HG02642 (cell line): ENCODE measurements around the gene PANK2.
A peak's percentile ranks its signal among the peaks of the same experiment; 100 is the strongest.
"Not testable (repeated sequence)": the region's sequence is repeated elsewhere in the genome, so short reads cannot be mapped to it uniquely, and the experiment has no call there.

Experiments used
- ATAC-seq: cut with Tn5 transposase; IDR thresholded peaks from one replicate; pipeline ENCODE4 v1.9.1; 2021; ENCODE audit warnings: mild to moderate bottlenecking; ENCODE audit not compliant: unreplicated experiment, poor library complexity

The PANK2 gene

DNA sequence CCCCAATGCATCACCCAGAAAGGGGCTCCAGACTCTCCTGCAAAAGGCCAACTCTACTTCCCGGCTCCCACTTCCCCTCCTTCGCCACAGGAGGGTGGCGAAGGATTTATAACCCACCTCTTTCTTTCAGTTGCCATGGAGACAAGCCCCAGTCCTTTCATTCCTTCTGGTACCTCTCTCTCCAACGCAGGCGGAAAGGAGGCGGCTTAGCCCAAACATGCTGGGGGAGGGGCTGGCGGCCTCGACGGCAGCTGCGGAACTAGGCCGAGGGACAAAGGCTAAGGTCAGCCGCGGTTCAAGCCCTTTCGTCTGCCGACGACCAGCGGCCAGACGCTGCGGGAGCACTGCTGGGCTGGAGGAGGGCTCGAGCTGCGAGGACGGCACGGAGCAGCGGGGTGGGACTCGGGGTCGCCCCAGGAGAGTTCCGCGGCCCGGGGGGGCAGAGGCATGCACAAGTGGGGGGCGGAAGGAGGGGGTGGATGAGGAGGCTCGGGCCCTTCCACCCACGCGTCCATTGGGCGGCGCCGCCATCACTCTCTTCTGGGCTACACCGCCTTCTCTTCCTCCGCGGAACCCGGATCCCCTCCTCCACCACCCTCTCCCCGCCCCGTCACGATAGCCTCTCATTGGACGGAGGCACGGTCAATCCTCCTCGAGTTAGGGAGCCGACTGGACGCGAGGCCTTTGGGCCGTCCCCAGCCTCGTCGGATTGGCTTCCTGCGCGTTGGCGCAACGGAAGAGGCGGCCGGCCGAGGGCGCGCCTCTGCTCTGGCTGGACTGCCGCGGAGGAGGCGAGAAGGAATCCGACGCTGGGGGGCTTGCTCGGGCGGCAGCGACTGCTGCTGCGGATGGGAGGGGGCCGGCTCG lies at the start of gene PANK2:
TSS of gene PANK2 (plus strand) at position 766 of the 867 bp plus-strand sequence.
- ATAC-seq: peak; percentile 96

DNA sequence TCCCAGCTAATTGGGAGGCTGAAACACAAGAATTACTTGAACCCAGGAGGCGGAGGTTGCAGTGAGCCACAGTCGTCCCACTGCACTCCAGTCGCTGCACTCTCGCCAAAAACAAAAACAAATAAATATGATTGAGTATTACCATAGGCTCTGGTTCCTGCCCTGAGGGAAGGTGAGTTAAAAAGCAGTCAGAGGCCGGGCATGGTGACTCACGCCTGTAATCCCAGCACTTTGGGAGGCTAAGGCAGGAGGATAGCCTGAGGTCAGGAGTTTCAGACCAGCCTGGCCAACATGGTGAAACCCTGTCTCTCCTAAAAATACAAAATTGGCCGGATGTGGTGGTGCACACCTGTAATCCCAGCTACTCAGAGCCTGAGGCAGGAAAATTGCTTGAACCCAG lies 49.0 kb upstream of the PANK2 start:
- ATAC-seq: not testable (repeated sequence)

DNA sequence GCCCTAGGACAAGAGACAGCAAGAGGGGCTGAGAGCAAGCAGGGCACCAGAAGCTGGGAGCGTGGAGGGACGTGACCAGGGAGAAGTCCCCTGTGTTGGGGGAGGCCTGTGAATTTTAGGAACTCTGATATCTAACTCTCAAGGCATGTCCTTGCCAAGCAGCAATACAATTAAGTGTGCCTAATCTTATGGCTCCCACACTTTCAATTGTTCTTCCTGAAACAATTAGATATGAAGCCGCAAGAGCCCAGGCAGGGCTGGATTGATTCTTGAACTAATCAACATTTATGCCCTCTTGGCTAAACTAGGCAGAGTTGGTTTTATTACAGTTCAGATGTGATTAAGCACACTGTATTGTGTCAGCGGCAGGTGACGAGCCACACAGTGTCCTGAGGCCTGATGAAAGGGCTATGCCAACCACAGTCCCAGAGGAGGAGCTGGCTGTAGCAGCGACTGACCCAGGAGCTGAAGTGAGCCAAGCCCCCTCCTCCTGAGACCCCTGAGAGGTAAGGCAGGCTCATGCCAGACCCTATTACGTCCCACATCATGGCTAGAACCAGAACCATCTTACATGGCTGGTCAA lies 46.7 kb upstream of the PANK2 start:
- no peak for ATAC-seq

DNA sequence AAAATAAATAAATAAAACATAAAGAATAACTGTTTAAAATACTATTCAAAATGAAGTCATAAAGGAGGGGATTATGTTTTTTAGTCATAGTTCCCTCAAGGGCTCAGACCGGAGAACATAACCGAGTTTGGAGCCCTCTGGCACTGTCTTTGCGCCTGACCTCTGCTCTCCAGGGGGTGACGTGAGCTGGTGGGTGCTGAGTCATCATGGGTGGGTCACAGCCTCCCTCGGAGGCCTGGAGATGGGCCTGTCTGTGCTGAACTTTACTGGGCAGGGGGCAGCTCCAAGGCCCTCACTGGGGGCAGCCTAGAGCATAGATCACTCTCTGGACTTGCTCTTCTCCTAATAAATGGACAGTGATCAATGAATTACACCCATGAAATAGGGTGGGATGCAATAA lies 45.7 kb upstream of the PANK2 start:
- no peak for ATAC-seq

DNA sequence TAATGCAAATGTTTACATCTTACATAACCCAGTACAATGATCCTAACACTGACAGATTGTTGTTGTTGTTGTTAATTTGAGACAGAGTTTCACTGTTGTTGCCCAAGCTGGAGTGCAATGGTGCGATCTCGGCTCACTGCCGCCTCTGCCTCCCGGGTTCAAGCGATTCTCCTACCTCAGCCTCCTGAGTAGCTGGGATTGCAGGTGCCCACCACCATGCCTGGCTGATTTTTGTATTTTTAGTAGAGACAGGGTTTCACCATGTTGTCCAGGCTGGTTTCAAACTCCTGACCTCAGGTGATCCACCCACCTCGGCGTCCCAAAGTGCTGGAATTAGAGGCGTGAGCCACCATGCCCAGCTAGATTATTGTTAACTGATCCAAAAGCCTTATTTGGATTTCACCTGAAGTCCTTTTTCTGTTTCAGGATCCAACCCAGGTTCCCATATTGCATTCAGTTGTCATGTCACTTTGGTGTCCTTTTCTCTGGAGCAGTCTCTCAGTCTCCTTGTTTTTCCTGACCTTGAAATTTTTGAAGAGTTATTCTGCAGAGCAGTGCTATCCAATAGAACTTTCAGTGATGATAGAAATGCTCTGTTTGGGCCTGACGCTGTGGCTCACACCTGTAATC lies 45.1 kb upstream of the PANK2 start:
- not testable (repeated sequence) for ATAC-seq

DNA sequence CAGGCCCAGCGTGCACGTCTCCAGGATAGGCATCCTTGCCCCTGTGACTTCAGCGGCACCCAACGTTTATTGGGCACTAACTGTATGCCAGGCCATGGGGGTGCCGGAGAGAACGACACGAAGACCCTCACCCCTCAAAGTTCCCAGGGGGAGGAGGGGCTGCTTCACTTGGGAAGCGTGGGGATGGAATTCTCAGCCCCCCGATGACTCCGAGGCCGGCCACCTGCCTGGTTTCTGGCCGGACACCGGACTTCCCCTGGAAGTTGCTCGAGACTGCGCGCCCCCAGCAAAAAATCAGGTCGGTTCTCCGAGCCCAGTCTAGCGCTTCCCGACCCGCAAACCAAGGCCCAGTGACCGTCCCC lies 42.8 kb upstream of the PANK2 start:
- no peak for ATAC-seq

DNA sequence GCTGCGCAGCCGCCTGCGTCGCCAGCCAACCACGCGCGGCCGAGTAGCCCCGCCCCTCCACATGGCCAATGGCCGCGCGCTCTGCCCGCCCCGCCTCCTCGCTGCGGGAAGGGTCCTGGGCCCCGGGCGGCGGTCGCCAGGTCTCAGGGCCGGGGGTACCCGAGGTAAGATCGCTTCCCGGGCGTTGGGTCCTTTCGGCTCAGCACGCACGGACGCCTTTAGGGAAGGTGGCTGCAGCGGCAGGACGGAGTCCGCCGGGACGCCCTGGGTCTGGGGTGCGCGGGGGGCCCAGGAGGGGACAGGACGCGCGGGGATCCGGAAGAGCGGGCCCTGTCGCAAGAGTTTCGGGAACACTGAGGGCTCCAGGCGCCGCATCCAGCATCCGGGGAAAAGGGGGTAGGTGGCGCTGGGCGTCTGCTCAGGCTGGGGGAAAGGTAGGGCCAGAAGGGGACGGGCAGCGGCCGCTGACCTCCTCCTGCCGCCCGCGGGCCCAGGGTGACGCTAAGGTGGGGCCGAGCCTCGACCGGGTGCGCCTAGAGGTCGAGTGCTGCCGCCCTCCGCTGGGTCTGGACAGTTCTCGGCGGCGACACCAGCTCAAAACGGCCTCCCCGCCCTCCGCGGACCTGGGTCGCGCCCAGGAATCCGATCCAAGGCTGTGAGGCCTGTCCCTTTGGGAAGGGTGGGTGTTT lies 42.3 kb upstream of the PANK2 start, which contains the start of gene MAVS:
TSS of gene MAVS (plus strand) at position 95 of the 689 bp plus-strand sequence. CDS start 7,791 bp downstream, outside the sequence.
- peak; percentile 94 for ATAC-seq

DNA sequence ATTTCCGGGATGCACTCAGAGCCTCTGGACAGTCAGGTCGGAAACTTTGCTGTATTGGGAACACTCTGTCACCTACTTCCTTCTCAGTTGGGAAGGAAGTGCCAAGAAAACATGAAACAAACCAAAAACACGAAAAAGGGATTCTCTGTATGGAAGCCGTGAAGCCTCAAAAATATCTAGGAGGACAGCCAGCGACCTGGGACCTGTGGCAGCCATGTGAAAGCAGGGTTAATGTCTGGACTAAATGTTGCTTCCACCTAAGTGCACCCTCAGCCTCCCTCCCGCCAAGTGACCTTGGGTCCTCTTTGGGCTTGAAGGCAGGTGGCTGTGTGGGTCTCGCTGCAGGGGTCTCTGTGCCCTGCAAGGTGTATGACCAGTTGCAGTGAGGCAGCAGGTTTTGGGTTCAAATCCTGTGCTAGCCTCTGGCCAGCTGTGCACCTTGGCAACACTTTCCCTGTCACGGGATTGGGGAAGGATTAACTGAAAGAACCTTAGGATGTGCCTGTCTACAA lies 41.7 kb upstream of the PANK2 start:
- ATAC-seq: no peak

DNA sequence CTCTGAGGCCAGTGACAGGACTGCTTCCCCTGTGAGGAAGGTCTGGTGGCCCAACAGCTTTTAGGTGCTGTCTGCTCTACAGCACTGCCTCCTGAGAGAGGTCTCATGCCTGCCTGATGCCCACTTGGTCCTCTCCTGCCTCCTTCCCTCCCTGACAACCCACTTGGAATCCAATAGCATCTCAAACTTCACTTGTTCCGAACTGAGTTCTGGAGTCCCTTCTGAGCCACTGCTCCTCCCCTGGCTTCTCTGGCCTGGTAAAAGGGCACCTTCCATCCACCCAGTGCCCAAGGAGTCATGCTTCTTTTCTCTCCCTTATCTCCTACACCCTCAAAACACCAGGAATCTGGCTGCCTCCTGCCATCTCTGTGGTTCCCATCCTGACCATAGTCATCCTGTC lies 40.6 kb upstream of the PANK2 start:
- ATAC-seq: no peak

DNA sequence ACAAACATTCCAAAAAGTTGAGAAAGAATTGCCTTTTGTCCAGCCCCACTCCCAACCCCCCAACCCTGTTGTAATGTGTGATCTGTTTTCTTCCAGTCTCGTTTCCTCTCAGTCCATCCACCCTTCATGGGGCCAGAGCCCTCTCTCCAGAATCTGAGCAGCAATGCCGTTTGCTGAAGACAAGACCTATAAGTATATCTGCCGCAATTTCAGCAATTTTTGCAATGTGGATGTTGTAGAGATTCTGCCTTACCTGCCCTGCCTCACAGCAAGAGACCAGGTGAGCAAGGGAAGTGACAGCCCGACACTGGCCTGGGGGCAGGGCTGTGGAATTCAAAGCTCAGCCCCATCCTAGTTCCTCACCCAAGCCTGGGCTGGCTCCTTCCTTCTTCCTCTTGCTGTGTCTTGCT lies 34.7 kb upstream of the PANK2 start:
- ATAC-seq: no peak

DNA sequence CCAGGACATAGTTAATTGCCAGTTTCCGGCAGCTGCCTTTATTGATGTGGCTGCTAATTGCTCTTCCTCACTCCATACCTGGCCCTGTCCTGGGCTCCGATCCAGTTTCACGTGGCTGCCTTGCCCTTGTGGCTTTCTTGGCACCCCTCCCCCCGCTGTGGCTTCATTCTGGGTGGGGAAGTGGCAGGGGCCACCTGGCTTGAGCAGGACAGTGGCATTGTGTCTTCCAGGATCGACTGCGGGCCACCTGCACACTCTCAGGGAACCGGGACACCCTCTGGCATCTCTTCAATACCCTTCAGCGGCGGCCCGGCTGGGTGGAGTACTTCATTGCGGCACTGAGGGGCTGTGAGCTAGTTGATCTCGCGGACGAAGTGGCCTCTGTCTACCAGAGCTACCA lies 31.8 kb upstream of the PANK2 start:
- ATAC-seq: no peak

DNA sequence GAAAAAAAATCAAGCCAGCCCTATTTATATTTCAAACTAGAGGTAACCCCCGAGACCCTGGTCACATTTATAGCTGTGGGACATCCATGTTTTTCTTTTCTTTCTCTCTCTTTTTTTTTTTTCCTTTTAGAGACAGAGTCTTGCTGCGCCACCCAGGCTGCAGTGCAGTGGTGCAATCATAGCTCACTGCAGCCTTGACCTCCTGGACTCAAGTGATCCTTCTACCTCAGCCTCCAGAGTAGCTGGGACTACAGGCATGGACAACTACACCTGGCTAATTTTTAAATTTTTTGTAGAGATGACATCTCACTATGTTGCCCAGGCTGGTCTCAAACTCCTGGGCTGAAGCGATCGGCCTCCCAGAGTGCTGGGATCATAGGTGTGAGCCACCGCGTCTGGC lies 30.5 kb upstream of the PANK2 start:
- no peak for ATAC-seq

DNA sequence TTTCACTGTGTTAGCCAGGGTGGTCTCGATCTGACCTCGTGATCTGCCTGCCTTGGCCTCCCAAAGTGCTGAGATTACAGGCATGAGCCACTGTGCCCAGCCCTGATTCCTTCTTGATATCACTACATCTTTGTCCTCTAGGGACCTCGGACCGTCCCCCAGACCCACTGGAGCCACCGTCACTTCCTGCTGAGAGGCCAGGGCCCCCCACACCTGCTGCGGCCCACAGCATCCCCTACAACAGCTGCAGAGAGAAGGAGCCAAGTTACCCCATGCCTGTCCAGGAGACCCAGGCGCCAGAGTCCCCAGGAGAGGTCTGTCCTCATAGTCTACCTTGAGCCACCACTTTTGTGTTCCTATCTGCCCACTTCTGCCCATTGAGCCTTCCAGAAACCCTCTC lies 28.0 kb upstream of the PANK2 start:
- ATAC-seq: no peak

DNA sequence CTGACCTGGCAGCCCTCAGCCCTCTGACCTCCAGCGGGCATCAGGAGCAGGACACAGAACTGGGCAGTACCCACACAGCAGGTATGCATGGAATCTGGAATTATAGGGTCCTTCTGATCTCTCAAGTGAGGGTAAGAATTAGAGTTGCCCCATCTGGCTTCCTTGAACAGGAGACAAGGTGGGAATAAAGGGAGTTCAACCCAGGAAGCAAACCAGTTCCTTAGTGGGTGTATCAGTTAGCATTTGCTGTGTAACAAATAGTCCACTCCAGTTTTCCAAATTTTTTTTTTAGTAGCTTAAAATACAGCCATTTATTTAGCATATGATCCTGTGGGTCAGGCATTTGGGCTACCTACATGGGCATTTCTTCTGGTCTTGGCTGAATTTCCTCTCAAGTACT lies 26.9 kb upstream of the PANK2 start:
- ATAC-seq: no peak

DNA sequence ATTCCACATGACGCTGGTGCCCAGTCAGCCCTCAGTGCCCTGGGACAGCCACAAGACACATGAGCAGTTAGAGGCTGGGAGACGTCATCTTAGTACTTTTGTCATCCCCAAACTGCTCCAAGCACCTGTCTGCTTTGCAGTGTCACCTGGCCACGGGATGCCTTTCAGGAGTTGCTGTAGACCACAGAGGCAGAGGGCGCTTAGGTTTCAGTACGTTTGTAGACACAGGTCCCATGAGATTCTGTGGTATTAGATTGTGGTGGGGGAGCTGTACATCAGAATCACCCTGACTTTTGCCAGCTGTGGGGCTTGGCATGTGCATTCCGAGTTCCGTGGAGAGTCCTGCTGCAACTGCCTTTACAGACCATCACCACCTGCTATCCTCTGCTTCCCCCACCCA lies 25.9 kb upstream of the PANK2 start:
- no peak for ATAC-seq

DNA sequence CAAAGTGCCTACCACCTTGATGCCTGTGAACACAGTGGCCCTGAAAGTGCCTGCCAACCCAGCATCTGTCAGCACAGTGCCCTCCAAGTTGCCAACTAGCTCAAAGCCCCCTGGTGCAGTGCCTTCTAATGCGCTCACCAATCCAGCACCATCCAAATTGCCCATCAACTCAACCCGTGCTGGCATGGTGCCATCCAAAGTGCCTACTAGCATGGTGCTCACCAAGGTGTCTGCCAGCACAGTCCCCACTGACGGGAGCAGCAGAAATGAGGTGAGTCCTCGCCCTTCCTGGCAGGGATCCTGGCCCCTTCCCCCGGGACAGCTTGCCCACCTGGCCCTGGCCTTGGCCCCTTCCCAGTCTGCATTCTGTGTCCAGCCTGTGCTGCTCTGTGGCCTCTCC lies 24.7 kb upstream of the PANK2 start:
- ATAC-seq: no peak

DNA sequence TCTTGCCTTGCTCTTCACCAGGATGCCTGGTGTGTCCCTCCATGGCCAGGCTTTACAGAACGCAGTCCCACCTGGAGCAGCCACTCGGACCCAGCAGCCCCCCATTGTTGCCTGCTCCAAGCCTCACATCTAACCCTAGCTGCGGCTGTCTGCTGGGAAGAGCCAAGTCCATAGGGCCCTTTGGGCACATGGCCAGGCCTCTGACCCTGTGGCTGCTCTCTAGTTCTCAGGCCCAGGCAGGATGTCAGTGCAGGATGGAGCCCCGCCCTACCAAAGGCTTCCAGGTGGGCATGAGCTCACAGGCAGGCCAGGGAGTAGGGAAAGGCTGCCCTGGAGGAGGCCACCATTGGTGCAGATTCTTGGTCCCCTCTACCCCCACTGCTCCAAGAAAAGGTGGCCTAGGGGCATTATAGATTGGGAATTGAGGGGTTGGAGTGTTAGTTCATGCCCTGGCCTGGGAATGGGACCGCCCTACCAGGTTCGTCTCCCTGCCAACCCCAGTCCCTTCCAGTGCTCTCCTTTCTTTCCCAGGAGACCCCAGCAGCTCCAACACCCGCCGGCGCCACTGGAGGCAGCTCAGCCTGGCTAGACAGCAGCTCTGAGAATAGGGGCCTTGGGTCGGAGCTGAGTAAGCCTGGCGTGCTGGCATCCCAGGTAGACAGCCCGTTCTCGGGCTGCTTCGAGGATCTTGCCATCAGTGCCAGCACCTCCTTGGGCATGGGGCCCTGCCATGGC lies 23.9 kb upstream of the PANK2 start:
- ATAC-seq: no peak

DNA sequence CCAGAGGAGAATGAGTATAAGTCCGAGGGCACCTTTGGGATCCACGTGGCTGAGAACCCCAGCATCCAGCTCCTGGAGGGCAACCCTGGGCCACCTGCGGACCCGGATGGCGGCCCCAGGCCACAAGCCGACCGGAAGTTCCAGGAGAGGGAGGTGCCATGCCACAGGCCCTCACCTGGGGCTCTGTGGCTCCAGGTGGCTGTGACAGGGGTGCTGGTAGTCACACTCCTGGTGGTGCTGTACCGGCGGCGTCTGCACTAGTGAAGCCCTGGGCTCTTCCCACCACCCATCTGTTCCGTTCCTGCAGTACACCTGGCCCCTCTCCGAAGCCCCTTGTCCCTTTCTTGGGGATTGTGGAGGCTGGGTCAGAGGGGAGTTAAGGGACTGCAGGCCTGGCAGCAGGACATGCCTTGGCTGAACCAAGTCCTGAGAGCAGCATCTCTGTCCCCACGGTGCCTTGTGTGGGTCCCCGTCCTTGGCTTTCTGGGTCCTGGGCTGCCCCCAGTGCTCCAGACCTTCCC lies 23.2 kb upstream of the PANK2 start:
- ATAC-seq: no peak

DNA sequence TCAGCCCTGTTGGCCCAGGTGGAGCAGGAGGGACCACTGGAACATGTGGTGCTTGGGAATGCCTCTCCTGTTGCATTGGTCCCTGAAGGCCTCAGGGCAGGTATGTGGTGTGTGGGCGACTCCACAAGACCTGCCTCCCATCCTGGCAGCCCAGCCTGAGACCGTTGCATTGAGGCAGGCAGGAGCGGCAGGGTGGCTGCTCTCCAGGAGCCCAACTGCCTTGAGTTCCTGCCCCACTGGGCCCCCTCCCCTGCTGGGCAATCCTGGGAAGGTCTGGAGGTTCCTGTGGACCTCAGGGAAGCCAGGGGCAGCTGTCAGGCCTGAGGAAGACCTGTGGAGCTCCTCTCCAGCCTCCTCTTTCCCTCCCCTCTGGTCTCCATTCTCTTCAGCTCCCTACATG lies 22.7 kb upstream of the PANK2 start:
- no peak for ATAC-seq

DNA sequence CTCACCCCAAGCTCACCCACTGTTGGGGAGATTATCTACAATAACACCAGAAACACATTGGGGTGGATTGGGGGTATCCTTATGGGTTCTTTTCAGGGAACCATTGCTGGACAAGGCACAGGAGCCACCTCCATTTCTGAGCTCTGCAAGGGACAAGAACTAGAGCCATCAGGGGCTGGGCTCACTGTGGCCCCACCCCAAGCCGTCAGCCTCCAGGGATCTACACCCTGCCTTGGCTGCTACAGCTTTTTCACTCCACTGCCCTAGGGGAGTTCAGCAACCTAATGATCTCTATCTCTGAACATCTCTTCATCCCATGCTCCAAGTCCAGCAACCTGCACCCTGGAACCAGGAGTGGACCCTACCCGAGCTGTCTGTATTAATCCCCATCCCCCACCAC lies 21.4 kb upstream of the PANK2 start:
- no peak for ATAC-seq
